Measurements from ENCODE around the gene TFDP2. TPM values are rescaled to one million over a fixed set of nuclear protein-coding genes. Genes with fewer than 3 reads are reported as not detected.

The TFDP2 gene
- total and polyA plus RNA-seq, 5 donors from 2014 or later: 12.3 to 26.5 (median 13.8) TPM

DNA sequence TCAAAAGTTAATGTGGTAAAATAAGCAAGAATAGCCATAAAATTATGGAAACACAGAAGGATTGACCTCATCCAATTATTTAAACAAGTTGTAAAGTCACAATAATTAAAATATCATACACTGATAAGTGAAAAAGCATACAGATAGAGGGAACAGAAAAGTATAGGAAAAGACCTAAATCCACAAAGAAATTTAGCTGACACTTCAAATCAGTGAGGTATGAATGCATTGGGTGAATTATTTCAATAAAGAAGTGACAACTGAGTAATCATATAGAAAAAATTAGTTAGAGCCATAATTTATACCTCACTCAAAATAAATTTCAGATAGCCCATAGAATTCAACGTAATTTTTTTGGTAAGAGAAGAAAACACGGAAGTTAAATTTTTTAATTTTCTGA is 25.1 kb downstream of the TFDP2 start:
- ATAC-seq (ENCODE audit: low read depth in 2 of 2): no peak
- Mint-ChIP-seq H3K27me3 (no peaks in the 10 kb centered on the region), H3K4me1 (peaks cover 0 to 5% (median under 1%) of the 10 kb centered on the region in 4 donors), H3K9me3 (no peaks in the 10 kb centered on the region), H3K4me3 (no peak overlapping the region), H3K27ac (no peak overlapping the region), H3K36me3 (no peaks in the 10 kb centered on the region)
- H3K4me1 ChIP-seq (ENCODE audit: control insufficient read depth, insufficient read depth, low read length, poor library complexity, severe bottlenecking): no peaks in the 10 kb centered on the region
- no peak for DNase-seq
- H3K9me3 ChIP-seq (ENCODE audit: control insufficient read depth in 2 of 2, low read length in 2 of 2): no peaks in the 10 kb centered on the region
- no peaks in the 10 kb centered on the region for H3K27me3 ChIP-seq (ENCODE audit: control insufficient read depth, insufficient read depth, low read length)
- no peaks in the 10 kb centered on the region for H3K36me3 ChIP-seq (ENCODE audit: control insufficient read depth, insufficient read depth, low read length)
- no peak overlapping the region for H3K27ac ChIP-seq (ENCODE audit: insufficient read depth, low read length, poor library complexity, severe bottlenecking)
- no peak overlapping the region for H3K4me3 ChIP-seq (ENCODE audit: low read depth, low read length)

DNA sequence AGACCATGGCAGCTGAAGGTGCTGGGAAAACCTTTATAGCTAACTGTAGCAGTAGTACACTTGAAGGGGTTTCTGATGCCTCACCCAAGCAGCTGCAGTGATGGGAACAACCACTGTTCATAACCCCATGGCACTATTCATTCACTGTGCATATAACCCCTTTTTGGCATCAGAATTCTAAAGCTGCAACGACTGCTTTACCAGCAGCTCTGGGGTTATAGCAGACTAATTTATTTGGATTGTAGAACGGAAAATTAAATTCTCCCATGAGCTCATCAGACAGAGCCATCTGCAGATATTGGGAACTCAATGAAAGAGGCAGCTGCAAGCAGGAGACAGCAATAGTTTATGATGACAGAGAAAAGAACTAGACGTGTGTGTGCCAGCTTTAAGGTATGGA is 28.6 kb downstream of the TFDP2 start:
- Mint-ChIP-seq H3K27ac (no peak overlapping the region), H3K27me3 (no peaks in the 10 kb centered on the region), H3K36me3 (peaks cover 5% of the 10 kb centered on the region), H3K4me3 (no peak overlapping the region), H3K4me1 (peaks cover 0 to 7% (median 6%) of the 10 kb centered on the region in 4 donors), H3K9me3 (no peaks in the 10 kb centered on the region)
- ATAC-seq (ENCODE audit: low read depth in 2 of 2) (no peak), DNase-seq (no peak)
- H3K9me3 ChIP-seq (ENCODE audit: control insufficient read depth in 2 of 2, low read length in 2 of 2): no peaks in the 10 kb centered on the region
- H3K4me1 ChIP-seq (ENCODE audit: control insufficient read depth, insufficient read depth, low read length, poor library complexity, severe bottlenecking): no peaks in the 10 kb centered on the region
- no peak overlapping the region for H3K4me3 ChIP-seq (ENCODE audit: low read depth, low read length)
- H3K36me3 ChIP-seq (ENCODE audit: control insufficient read depth, insufficient read depth, low read length): no peaks in the 10 kb centered on the region
- no peak overlapping the region for H3K27ac ChIP-seq (ENCODE audit: insufficient read depth, low read length, poor library complexity, severe bottlenecking)
- no peaks in the 10 kb centered on the region for H3K27me3 ChIP-seq (ENCODE audit: control insufficient read depth, insufficient read depth, low read length)

DNA sequence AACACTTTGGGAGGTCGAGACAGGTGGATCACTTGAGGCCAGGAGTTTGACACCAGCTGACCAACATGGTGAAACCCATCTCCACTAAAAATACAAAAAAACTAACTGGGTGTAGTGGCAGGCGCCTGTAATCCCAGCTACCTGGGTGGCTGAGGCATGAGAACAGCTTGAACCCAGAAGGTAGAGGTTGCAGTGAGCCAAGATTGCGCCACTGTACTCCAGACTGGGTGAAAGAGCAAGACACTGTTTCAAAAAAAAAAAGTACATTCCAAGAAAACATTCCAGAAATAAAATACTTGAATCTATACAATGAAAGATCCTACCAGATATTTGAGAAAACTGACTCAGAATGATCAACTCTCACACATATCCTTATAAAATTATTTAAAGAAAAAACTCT is 30.4 kb downstream of the TFDP2 start:
- Mint-ChIP-seq H3K4me3 (no peak overlapping the region), H3K27me3 (no peaks in the 10 kb centered on the region)
- no peak overlapping the region for H3K27ac ChIP-seq (ENCODE audit: insufficient read depth, low read length, poor library complexity, severe bottlenecking)

DNA sequence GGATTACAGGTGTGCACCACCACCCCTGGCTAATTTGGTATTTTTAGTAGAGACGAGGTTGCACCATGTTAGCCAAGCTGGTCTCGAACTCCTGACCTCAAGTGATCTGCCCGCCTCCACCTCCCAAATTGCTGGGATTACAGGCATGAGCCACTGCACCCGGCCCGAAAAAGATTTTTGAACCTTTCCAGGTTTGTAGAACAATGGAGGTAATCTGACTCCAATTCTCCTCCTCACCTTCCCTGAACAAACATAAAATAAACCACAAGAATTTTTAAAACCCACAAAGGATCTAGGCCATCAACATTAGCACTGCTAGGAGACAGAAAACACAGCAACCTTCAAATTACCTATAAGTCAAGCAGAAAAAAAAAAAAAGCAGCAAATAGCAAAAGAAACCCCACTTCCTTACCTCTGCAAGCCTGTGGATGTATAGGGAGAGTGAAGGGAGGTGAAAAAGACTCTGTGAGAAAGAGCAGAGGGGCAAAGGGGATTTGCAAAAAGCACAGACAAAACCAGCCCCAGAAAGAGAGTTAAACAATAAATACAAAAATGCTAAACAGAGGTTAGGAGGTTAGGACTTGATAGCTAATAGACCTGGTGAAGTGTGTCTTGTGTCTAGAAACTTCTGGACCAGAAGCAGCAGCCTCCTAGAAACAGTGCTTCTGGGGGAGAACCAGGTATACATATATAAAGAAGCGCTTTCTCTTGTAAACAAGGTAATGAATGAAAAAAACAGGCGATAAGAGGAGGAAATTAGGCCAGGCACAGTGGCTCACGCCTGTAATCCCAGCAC is 32.1 kb downstream of the TFDP2 start:
- no peaks in the 10 kb centered on the region for H3K27me3 ChIP-seq (ENCODE audit: control insufficient read depth, insufficient read depth, low read length)
- ATAC-seq (ENCODE audit: low read depth in 2 of 2): no peak
- no peaks in the 10 kb centered on the region for H3K36me3 ChIP-seq (ENCODE audit: control insufficient read depth, insufficient read depth, low read length)
- Mint-ChIP-seq H3K27me3 (no peaks in the 10 kb centered on the region), H3K4me3 (peak overlapping the region in 1 of 4 donors; percentile 11), H3K36me3 (peaks cover 5% of the 10 kb centered on the region), H3K4me1 (peaks cover 5 to 8% (median 7%) of the 10 kb centered on the region in 4 donors), H3K9me3 (peaks cover 0 to 2% (median 0%) of the 10 kb centered on the region in 7 donors), H3K27ac (no peak overlapping the region)
- DNase-seq: no peak
- no peak overlapping the region for H3K4me3 ChIP-seq (ENCODE audit: low read depth, low read length)
- H3K4me1 ChIP-seq (ENCODE audit: control insufficient read depth, insufficient read depth, low read length, poor library complexity, severe bottlenecking): no peaks in the 10 kb centered on the region
- H3K27ac ChIP-seq (ENCODE audit: insufficient read depth, low read length, poor library complexity, severe bottlenecking): no peak overlapping the region
- no peaks in the 10 kb centered on the region for H3K9me3 ChIP-seq (ENCODE audit: control insufficient read depth in 2 of 2, low read length in 2 of 2)

More for the DNA sequence above, 30.4 kb downstream of the TFDP2 start:
- no peak for ATAC-seq (ENCODE audit: low read depth in 2 of 2)
- peaks cover 5% of the 10 kb centered on the region for H3K36me3 Mint-ChIP-seq
- H3K9me3 ChIP-seq (ENCODE audit: control insufficient read depth in 2 of 2, low read length in 2 of 2): no peaks in the 10 kb centered on the region
- no peak overlapping the region for H3K27ac Mint-ChIP-seq
- no peak for DNase-seq
- H3K36me3 ChIP-seq (ENCODE audit: control insufficient read depth, insufficient read depth, low read length): no peaks in the 10 kb centered on the region
- H3K27me3 ChIP-seq (ENCODE audit: control insufficient read depth, insufficient read depth, low read length): no peaks in the 10 kb centered on the region
- no peak overlapping the region for H3K4me3 ChIP-seq (ENCODE audit: low read depth, low read length)
- no peaks in the 10 kb centered on the region for H3K4me1 ChIP-seq (ENCODE audit: control insufficient read depth, insufficient read depth, low read length, poor library complexity, severe bottlenecking)
- peaks cover 3 to 7% (median 5%) of the 10 kb centered on the region in 4 donors for H3K4me1 Mint-ChIP-seq
- H3K9me3 Mint-ChIP-seq: no peaks in the 10 kb centered on the region

DNA sequence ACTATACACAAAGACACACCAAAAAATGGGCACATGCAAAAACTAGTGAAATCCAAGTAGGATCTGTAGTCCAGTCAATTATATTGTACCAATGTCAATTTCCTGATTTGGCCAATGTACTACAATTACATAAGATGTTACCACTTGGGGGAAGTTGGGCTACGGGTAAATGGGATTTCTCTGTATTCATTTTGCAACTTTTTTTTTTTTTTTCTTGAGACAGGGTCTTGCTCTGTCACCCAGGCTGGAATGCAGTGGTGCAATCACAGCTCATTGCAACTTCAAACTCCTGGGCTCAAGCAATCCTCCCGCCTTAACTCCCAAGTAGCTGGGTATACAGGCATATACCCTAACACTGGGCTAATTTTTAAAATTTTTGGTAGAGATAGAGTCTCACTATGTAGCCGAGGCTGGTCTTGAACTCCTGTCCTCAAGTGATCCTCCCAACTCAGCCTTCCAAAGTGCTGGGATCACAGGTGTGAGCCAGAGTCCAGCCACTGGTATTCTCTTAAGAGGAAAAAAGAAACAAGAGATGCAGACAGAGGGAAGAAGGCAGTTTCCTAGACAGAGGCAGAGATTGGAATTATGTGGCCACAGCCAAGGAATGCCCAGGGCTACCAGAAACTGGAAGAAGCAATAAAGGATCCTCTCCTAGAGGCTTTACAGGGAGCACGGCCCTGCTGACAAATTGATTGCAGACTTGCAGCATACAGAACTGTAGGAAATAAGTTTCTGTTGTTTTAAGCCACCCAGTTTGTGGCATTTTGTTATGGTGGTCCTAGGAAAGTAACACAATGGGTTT is 33.3 kb downstream of the TFDP2 start:
- H3K4me1 ChIP-seq (ENCODE audit: control insufficient read depth, insufficient read depth, low read length, poor library complexity, severe bottlenecking): no peaks in the 10 kb centered on the region
- H3K27me3 ChIP-seq (ENCODE audit: control insufficient read depth, insufficient read depth, low read length): no peaks in the 10 kb centered on the region
- DNase-seq: no peak
- Mint-ChIP-seq H3K4me3 (no peak overlapping the region), H3K9me3 (peaks cover 0 to 2% (median 0%) of the 10 kb centered on the region in 7 donors), H3K27ac (no peak overlapping the region), H3K36me3 (peaks cover 5% of the 10 kb centered on the region), H3K4me1 (peaks cover 6 to 17% (median 11%) of the 10 kb centered on the region in 4 donors), H3K27me3 (no peaks in the 10 kb centered on the region)
- no peaks in the 10 kb centered on the region for H3K36me3 ChIP-seq (ENCODE audit: control insufficient read depth, insufficient read depth, low read length)
- H3K27ac ChIP-seq (ENCODE audit: insufficient read depth, low read length, poor library complexity, severe bottlenecking): no peak overlapping the region
- H3K9me3 ChIP-seq (ENCODE audit: control insufficient read depth in 2 of 2, low read length in 2 of 2): no peaks in the 10 kb centered on the region
- no peak overlapping the region for H3K4me3 ChIP-seq (ENCODE audit: low read depth, low read length)
- no peak for ATAC-seq (ENCODE audit: low read depth in 2 of 2)

DNA sequence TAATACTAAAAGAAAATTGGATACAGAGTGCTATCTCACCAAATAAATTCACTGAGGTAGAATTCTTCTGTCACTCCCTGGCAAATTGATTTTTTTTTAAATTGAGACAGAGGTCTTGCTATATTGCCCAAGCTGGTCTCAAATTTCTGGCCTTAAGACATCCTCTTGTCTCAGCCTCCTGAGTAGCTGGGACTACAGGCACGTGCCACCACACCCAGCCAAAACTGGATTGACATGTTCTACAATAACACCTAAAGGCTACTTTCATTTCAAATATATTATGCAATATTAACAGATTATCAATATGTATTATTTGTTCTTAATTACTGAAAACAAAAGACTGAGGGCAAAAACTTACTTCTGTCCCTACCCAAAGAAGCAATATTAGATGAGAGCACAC is 36.7 kb downstream of the TFDP2 start:
- Histone ChIP-seq H3K36me3 (ENCODE audit: control insufficient read depth, insufficient read depth, low read length) (no peaks in the 10 kb centered on the region), H3K4me3 (ENCODE audit: low read depth, low read length) (no peak overlapping the region), H3K27me3 (ENCODE audit: control insufficient read depth, insufficient read depth, low read length) (no peaks in the 10 kb centered on the region), H3K4me1 (ENCODE audit: control insufficient read depth, insufficient read depth, low read length, poor library complexity, severe bottlenecking) (no peaks in the 10 kb centered on the region), H3K9me3 (ENCODE audit: control insufficient read depth in 2 of 2, low read length in 2 of 2) (no peaks in the 10 kb centered on the region), H3K27ac (ENCODE audit: insufficient read depth, low read length, poor library complexity, severe bottlenecking) (no peak overlapping the region)
- Mint-ChIP-seq H3K4me3 (no peak overlapping the region), H3K9me3 (peaks cover 0 to 2% (median 0%) of the 10 kb centered on the region in 7 donors), H3K27ac (no peak overlapping the region), H3K4me1 (peaks cover 6 to 18% (median 15%) of the 10 kb centered on the region in 4 donors), H3K27me3 (no peaks in the 10 kb centered on the region), H3K36me3 (peaks cover 5% of the 10 kb centered on the region)
- no peak for ATAC-seq (ENCODE audit: low read depth in 2 of 2)
- DNase-seq: no peak

DNA sequence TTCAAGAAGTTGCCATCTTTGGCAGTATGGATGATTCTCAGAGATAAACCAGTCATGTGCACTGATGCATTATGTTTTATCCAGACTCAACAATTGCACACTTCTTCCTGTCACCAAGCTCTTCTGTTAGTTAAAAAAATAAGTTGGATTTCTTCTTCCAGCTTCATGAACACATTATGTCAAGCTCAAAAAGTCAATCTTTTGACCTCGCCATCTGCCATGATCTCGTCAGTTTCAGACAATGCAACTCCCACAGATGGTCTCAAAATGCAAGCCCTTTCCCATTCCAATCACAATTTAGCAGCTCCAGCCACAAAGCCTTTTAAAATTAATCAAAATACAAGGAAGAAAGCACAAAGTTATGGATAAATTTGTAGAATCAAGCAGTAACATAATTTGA is 42.8 kb downstream of the TFDP2 start:
- H3K27me3 ChIP-seq (ENCODE audit: control insufficient read depth, insufficient read depth, low read length): no peaks in the 10 kb centered on the region
- Mint-ChIP-seq H3K36me3 (no peaks in the 10 kb centered on the region), H3K27ac (no peak overlapping the region), H3K27me3 (no peaks in the 10 kb centered on the region), H3K4me1 (peaks cover 3 to 10% (median 6%) of the 10 kb centered on the region in 4 donors), H3K9me3 (peaks cover 0 to 2% (median 0%) of the 10 kb centered on the region in 7 donors), H3K4me3 (no peak overlapping the region)
- no peak overlapping the region for H3K27ac ChIP-seq (ENCODE audit: insufficient read depth, low read length, poor library complexity, severe bottlenecking)
- H3K4me3 ChIP-seq (ENCODE audit: low read depth, low read length): no peak overlapping the region
- H3K4me1 ChIP-seq (ENCODE audit: control insufficient read depth, insufficient read depth, low read length, poor library complexity, severe bottlenecking): no peaks in the 10 kb centered on the region
- ATAC-seq (ENCODE audit: low read depth in 2 of 2) (no peak), DNase-seq (no peak)
- no peaks in the 10 kb centered on the region for H3K36me3 ChIP-seq (ENCODE audit: control insufficient read depth, insufficient read depth, low read length)
- H3K9me3 ChIP-seq (ENCODE audit: control insufficient read depth in 2 of 2, low read length in 2 of 2): no peaks in the 10 kb centered on the region

Measured in CD4-positive, CD25-positive, alpha-beta regulatory T cell (primary cell).